Measurements from ENCODE around the gene FN1.
"Not testable (repeated sequence)": the region's sequence is repeated elsewhere in the genome, so short reads cannot be mapped to it uniquely, and the experiment has no call there.

The FN1 gene

GRCh38 chr2:215311625-215312396 lies 124.1 kb downstream of the FN1 start, which contains the start of gene ATIC:
Gene ATIC, plus strand, starts transcription at chr2:215312059. Its CDS starts 84 bp downstream, at chr2:215312143.
- H3K9me3 Mint-ChIP-seq (ENCODE audit: low read depth): no peaks in the 10 kb centered on the region
- H3K27me3 Mint-ChIP-seq: no peaks in the 10 kb centered on the region
- peak within 1 kb of the TSS; percentile 98 for H3K4me3 Mint-ChIP-seq
- H3K36me3 Mint-ChIP-seq: peaks cover 27% of the 10 kb centered on the region
- peak within 1 kb of the TSS; percentile 97 for H3K27ac Mint-ChIP-seq
- peaks cover 35% of the 10 kb centered on the region for H3K4me1 Mint-ChIP-seq (ENCODE audit: low read depth)

- H3K27me3 Mint-ChIP-seq; H3K9me3 Mint-ChIP-seq (ENCODE audit: low read depth): not testable (repeated sequence)
- Mint-ChIP-seq H3K36me3 (peaks cover 24% of the 10 kb centered on the region), H3K27ac (peak overlapping the region; percentile 83), H3K4me3 (peak overlapping the region; percentile 86), H3K4me1 (ENCODE audit: low read depth) (peaks cover 32% of the 10 kb centered on the region)
Observed at GRCh38 chr2:215311259-215311624, 124.6 kb downstream of the FN1 start.

Data from activated naive CD8-positive, alpha-beta T cell (primary cell).